ENCODE results near the gene PIBF1.

The PIBF1 gene

GRCh38 chr13:73060251-73061160 lies 278.6 kb downstream of the PIBF1 start:
- DNase-seq (ENCODE audit: low read depth), result no peak

- DNase-seq (ENCODE audit: low read depth), result no peak
Observed at GRCh38 chr13:73061473-73061872, 279.5 kb downstream of the PIBF1 start.

GRCh38 chr13:73061876-73062275 lies 279.9 kb downstream of the PIBF1 start:
- no peak for DNase-seq (ENCODE audit: low read depth)

GRCh38 chr13:73062468-73062867 lies 280.5 kb downstream of the PIBF1 start:
- DNase-seq (ENCODE audit: low read depth), result no peak

- no peak for DNase-seq (ENCODE audit: low read depth)
Observed at GRCh38 chr13:73063166-73063565, 281.2 kb downstream of the PIBF1 start.

GRCh38 chr13:73065036-73065435 lies 283.1 kb downstream of the PIBF1 start:
- no peak for DNase-seq (ENCODE audit: low read depth)

GRCh38 chr13:73065665-73066340 lies 283.9 kb downstream of the PIBF1 start:
- no peak for DNase-seq (ENCODE audit: low read depth)

Measured in T-helper 22 cell (primary cell).